ENCODE data around the gene FXYD5.

Gene FXYD5

GRCh38 chr19:35216833-35217648 is 62.5 kb downstream of the FXYD5 start:
- DNase-seq, result no peak

- no peak for DNase-seq
Observed at GRCh38 chr19:35217649-35217990, 63.1 kb downstream of the FXYD5 start.

GRCh38 chr19:35219008-35219407 is 64.5 kb downstream of the FXYD5 start:
- no peak for DNase-seq
